Measurements from ENCODE around the gene LRFN2.

Gene LRFN2

DNA sequence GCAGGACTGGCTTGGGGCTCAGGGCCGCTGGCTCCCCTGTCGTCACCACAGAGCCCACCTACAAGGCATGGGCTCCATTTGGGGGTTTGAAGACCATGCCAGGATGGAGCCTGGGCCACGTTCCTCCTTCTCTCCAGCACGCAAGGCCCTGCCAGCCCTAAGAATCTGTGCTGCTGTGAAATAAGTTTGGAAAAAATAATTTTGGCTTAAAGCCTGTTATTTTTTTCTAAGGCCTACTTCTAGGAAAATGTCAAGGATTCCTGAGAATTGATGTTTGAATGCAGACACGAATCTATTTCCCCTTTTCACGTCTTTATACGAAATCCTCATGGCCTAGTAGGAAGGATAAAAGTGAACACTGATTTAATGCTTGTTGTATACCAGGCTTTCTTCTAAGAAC lies 107.5 kb downstream of the LRFN2 start:
- DNase-seq (ENCODE audit: low read depth in 2 of 2, low spot score in 1 of 2): no peak

DNA sequence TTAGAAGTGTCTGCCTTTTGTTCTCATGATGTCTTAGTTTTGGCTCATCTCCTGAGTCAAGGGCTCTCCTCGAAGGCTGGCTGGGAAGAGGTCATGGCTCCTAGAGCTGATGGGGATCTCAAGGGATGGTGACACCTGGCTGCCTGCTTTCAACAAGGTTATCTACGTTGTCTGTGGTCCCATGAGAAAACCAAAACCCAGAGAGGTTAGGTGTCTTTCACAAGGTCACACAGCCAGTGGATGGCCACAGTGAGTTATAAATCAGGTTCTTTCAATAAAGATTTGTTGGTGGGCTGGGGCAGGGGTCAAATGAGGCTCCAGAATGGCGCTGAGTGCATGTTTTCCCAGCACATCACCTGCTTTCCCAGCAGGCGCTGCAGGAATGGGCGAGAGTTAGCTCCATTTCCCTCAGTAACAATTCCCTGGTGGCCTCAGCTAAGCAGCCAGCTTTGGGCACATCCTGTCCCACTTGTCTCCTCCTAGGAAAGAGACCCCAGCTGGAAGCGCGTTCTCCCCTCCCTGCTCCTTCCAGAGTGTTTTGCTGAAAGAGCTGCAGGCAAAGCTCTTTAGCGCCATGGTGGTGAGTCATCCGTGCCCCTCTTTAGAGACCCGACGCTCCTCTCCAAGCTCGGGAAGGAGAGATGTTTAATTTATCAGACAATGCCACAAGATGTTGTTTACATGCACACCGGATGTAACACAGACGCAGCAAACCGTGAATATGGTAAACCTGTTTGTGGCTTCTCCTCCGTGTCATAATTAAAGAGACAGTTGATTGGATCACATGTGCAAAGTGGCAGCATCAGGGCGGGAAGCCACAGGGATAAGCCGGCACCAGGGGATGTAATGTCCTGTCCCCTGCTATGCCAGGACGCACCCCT lies 109.7 kb downstream of the LRFN2 start:
- DNase-seq (ENCODE audit: low read depth in 2 of 2, low spot score in 1 of 2): peak; percentile 5 to 7

DNA sequence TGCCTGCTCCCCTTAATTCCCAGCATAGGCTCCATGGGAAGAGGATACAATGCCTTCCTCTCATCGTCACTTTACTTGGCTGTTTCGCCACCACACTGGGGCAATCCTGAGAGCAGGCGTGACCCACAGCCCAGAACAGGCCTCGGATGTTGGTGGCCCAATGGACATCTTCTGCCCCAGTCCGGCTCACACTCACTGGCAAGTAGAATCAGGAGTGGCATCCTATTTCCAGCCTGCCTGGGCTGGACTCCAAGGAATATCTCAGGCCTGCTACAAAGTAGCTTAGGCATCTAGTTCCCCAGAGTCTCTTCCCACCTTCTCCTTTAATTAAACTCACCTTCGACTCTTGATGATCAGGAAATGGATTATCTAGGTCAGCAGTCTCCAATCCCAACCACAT lies 110.5 kb downstream of the LRFN2 start:
- DNase-seq (ENCODE audit: low read depth in 2 of 2, low spot score in 1 of 2): no peak

DNA sequence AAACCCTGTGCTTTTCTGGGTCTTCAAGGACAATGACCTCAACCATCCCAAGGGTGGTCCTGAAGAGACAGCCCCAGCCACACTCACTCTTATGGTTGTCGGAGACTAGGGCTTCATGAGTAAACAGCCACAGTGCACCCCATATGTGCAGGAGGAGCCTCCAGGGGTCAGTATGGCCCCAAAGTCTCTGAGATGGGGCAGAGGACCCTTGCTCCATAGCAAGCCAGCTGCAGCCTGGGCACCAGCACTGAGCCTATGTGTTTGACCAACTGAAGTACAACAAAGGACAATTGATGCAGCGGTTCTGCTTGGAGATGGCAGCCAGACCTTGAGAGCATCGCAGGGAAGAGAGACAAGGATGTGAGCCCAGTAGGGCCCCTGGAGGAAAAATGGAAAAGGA lies 112.2 kb downstream of the LRFN2 start:
- DNase-seq (ENCODE audit: low read depth in 2 of 2, low spot score in 1 of 2): no peak

DNA sequence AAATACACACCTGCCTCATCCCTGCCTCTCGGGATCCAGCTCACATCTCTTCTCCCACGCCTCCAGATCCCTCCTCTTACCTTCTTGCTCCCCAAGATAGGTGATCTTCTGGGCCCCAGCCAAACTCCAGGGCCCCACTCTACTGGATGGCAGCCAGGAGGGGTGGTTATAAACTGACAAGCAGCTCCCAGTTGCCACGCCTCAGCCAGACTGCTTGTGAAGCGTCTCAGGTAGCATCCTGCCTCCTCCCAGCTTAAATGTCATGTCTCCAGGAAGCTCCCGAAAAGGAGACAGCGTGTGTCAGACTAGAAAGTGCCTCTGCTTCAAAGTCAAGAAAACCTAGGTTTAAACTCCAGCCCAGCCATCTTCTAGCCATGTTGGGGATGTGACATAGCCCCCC lies 114.1 kb downstream of the LRFN2 start:
- no peak for DNase-seq (ENCODE audit: low read depth in 2 of 2, low spot score in 1 of 2)

DNA sequence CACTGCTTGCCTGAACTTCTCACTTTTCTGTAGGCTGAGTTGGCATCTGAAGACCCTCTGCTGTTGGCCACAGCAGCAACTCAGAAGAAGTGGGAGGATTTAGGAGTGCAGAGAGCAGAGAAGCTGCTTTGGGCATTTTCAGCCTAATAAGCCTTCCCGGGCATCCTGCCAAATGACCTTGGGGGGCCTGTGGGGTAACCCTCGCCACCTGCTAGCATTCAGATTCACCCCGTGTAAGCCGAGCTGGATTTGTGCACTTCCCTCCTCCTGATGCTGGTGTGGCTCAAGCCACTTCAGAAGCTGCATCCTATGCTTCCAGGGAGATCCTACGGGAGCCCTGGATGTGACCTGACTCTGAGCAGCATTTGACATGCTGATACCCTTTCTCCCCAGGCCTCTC lies 114.8 kb downstream of the LRFN2 start:
- DNase-seq (ENCODE audit: low read depth in 2 of 2, low spot score in 1 of 2): no peak

DNA sequence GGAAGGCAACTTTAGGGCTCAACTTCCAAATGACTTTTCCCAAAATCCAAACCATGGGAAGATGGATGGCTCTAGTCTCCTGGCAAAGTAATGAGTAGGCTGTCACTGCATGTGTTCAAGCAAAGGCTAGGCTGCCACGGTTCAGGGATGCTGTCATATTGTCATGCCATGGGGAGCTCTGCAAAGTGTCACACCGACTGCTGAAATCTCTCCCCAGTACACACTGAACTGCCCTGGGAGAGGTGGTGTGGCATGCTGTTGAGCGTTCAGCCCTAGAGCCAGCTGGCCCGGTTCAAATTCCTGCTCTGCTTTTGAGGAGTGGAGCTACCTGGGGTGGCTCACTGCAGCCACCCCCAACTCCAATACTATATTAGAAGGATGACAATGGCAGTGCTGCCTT lies 115.9 kb downstream of the LRFN2 start:
- DNase-seq (ENCODE audit: low read depth in 2 of 2, low spot score in 1 of 2): no peak

DNA sequence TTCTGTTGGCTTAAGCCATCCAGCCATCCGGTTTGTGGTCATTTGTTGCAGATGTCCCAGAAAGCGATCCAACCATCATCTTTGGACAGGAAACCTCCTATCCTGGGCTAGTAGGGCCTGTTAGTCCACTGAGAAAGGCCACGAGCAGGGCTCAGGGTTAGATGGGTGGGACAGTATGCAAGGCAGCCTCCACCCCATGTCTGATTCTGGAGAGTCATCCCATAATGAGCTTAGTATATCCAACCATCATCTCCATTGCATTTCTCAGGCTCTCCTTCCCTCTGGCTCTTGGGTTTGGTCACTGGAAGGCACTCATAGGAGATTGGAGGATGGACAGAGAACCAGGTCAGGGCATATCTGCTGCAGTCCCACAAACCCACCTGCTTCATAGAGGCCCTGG lies 117.8 kb downstream of the LRFN2 start:
- no peak for DNase-seq (ENCODE audit: low read depth in 2 of 2, low spot score in 1 of 2)

DNA sequence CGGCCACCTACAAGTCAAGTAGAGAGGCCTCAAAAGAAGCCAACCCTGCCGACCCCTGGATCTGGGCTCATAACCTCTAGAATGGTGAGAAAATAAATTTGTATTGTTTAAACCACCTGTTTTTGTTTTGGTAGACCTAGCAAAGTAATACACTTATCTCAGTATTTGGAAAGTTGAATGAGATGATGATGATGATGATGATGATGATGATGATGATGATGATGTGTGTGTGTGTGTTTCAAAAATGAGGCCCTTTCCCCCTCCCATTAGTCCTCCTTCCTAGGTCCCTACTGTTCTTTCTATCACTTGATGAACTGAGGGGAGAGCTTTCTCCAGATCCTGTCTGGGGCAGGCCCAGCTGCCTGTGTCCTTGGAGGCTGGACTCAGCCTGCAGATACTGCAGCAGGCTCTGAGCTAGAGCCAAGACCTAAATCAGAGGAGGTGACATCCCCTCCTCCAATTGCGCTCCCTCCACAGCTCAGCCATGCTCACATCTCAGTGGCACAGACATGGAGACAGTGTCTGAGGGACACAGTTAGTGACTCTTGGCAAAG lies 120.1 kb downstream of the LRFN2 start:
- no peak for DNase-seq (ENCODE audit: low read depth in 2 of 2, low spot score in 1 of 2)

DNA sequence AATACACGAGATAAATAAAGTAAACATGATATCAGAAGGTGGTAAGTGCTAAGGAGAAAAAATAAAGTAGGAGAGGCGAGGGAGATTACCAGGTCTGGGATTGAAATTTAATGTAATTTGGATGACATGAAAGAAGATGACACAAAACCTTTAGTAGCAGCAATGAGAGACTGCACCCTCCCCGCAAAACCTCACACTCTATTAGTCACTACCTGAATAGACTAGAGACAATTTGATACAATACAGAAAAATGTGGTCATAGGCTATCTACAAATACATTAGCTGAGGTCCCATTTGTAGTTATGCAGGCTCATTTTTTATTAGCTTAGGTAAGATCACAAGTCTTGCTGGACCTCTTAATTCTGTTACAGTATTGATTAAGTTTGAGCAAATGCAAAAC lies 125.5 kb downstream of the LRFN2 start:
- DNase-seq (ENCODE audit: low read depth in 2 of 2, low spot score in 1 of 2): no peak

DNA sequence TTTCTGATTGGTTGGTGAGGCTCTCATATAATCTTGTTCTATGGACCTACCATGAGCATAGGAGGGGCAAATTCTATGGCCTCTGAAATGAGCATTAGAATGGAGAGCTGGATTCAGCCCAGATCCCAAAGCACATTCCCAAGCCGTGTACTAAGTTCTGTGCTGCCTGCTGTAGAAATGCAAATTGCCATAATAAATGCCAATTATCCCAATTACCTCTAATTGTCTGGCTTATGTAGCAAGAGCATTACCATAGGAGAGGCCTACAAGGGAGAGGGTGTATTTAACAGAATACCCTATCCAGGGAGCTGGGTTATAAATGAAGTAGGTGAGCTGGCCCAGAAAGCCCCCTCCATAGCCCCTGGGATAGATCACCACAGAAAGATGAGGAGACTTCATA lies 126.8 kb downstream of the LRFN2 start:
- DNase-seq (ENCODE audit: low read depth in 2 of 2, low spot score in 1 of 2): no peak

DNA sequence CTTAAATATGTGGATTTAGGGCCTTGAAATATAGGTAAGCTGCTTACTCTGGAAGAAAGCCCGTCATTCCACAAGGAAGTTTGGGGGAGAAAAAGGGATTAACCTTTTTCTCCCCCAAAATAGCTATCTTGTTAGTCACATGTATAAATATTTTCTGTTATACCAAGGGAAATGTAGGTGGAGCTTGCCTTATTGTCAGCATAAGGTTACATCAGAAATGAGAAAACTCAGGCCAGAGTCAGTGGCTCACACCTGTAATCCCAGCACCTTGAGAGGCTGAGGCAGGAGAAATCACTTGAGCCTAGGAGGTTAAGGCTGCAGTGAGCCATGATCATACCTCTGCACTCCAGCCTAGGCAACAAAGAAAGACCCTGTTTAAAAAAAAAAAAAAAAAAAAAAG lies 129.9 kb downstream of the LRFN2 start:
- DNase-seq (ENCODE audit: low read depth in 2 of 2, low spot score in 1 of 2): no peak

DNA sequence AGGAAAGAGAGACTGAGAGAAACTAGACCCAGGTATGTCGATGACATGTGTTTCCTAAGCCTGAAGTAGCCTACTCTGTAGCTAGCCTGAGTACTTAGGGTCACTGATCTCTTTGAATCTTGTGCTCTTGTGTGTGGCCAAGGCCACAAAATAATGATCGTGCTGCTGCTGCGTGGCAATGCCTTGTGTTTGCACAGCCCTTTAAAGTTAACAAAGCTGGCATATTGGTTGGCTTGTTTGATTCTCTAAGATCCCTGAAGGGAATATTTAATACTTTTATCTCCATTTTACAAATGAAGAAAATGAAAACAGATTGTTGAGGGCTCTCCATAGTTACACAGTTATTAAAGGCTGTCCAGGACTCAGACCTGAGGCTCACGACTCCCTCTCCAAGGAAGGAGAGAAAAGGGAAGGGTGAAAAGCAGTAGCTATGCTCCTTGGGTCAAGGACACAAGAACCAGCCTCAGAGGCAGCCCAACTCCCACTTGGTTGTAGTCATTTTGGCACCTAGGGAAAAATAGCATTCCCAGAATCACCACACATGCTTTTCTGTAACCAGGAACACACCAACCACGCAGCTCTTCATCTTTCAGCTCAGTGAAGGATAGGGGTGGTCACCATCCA lies 130.7 kb downstream of the LRFN2 start:
- no peak for DNase-seq (ENCODE audit: low read depth in 2 of 2, low spot score in 1 of 2)

DNA sequence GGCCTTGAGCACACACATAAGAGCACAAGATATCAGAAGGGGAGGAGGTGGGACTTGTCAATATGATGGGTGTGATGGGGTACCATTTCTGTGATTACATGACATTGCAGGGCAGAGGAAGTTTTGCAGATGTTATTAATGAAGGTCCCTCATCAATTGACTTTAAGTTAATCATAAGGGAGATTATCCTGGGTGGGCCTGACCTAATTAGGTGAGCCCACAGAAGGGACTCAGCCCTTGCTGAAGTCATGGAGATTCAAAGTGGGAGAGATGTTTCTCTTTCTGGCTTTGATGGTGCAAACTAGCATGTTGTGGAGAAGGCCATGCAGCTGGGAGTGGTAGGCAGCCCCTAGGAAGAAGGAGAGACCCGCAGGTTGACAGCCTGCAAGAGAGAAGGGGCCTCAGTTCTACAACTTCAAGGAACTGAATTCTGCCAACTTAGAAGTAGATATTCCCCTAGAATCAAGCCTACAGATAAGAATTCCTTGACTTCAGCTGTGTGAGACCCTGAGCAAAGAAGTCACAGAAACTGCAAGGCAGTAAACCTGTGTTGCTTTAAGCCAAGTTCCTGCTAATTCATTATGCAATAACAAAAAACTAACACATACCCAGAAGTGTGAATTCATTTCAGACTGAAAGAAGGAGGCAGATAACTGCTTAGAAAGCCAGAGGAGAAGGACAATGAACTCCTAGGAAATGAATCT lies 131.3 kb downstream of the LRFN2 start:
- DNase-seq (ENCODE audit: low read depth in 2 of 2, low spot score in 1 of 2): no peak

DNA sequence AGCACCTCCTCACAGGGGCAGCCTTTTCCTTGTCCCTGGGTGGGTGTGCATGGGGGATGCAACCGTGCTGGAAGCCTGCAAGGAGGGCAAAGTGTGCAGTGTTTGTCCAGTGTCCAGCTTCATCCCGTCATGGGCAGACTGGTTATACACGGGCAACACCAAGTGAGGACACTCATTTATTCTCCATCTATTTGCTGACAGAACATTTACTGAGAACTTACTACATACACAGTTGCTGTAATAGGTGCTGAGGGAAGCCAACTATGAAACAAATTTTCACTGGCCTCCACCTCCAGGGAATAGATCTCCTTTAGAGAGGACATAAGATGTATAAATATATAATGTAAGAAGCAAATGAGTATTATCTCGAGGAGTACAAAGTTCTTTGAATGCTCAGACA lies 136.7 kb downstream of the LRFN2 start:
- no peak for DNase-seq (ENCODE audit: low read depth in 2 of 2, low spot score in 1 of 2)

DNA sequence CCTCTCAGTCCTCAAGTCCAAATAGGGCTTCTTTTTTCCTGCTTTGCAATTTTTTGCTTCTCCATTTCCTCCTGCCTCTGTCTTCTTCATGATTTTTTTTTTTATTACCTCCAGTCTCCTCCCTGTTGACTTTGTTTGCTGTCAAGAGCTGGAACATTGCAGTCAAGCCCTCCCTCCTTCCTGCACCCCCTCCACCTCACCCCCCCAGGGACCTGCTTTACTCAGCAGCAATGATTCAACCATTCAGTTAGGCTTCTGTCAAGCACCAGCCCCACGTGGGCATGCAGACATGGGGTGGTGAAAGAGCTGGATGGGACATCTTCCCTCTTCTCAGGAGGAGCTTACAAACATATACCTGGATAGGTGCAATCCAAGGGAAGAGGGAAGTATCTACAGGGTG lies 142.4 kb downstream of the LRFN2 start:
- no peak for DNase-seq (ENCODE audit: low read depth in 2 of 2, low spot score in 1 of 2)

DNA sequence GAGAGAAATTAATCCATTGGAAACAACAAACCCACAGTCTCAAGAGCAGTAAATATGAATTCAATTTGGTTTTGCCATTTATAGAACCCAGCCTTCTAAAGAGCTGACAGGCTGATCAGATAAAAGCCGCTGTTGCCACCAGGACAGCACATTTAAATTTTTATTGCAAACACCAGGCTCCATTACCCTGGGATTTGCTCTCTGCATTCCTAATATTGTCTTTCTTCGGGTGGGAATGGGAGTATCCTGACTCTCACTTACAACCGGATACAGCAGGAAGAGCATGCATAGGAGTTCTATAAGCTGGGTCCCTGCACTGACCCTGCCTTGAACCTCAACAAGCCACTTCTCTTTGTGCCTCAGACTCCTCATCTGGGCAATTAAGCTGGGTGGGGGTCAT lies 142.9 kb downstream of the LRFN2 start:
- DNase-seq (ENCODE audit: low read depth in 2 of 2, low spot score in 1 of 2): no peak

DNA sequence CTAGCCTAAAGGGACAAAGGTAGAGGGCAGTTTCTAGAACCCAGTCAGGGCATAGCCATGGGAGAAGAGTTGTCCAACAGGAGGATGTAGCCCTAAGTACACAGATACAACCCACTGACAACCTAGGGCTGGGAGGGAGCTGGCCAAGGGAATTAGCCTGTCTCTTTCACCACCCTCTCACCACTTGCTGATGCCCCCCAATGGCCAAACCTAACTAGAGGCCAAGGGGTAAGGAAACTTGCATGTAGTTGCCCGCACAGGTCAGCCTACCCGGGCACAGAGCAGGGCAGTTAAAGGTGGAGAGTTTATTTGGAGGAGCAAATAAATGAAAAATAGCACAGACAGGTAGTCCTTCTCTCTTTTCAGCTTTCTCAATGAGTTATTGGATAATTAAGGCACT lies 143.3 kb downstream of the LRFN2 start:
- DNase-seq (ENCODE audit: low read depth in 2 of 2, low spot score in 1 of 2): no peak

DNA sequence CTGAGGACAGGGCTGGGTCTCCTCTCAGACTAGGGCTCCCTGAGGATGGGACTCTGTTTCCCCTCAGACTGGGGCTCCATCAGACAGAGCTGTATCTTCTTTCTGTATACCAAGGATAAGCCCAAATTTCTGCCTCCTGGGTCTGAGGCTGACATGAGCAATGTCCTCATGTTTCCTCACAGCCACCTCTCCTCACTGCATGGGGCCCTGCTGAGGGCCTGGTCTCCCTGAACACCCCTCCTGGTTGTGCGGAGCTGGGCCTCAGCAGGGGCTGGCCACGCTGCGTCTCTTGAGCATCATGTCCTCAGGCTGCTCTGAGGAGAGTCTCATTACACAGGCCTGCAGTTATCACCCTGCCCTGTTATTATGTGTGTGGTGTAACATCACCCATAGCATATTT lies 144.6 kb downstream of the LRFN2 start:
- DNase-seq (ENCODE audit: low read depth in 2 of 2, low spot score in 1 of 2): no peak

DNA sequence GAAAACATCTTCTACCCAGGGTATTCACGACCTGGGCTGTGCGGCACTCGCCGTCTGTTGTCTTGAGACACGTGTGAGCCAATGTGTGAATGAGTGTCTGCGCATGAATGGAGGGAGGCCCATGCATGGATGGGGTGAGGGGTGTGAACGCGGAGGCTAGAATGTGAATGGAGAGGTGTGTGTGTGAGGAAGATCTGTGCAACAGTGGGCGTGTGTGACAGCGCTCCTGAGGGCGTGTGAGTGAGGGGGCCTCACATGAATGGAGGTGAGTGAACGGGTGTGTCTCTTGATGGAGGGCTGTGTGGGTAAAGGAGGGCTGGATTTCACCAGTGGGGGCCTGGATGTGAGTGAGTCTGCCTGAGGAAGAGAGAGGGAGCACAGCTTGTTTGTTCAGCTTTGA lies 146.0 kb downstream of the LRFN2 start:
- DNase-seq (ENCODE audit: low read depth in 2 of 2, low spot score in 1 of 2): no peak

DNA sequence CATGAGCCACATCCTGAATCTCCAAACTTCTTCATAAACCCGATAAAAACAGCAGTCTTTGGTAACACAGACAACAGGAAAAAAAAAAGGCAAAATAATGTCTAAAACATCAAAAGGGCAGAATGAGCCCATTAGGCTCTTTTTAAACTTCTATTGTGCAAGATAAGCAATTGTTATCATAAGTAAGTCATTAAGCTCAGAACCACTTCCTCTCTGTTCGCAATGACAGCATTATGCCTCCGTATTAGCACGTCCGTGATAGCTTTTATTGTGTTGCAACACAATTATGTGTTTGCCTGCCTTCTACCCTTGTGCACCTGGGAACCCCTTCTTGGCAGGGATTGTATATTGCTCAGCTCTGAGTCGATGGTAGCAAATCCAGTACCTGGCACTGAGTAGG lies 147.1 kb downstream of the LRFN2 start:
- no peak for DNase-seq (ENCODE audit: low read depth in 2 of 2, low spot score in 1 of 2)

Measured in stimulated activated CD8-positive, alpha-beta memory T cell treated with anti-CD3 and anti-CD28 coated beads, Interleukin-4, amount 100 ng/mL, for 1 hour (primary cell).